ENCODE data around the gene KCNMA1. TPM values are rescaled to one million over a fixed set of nuclear protein-coding genes. Genes with fewer than 3 reads are reported as not detected.

KCNMA1 gene
- total and polyA plus RNA-seq, 7 experiments from 2014 or later: 0.42 TPM; not detected in 6

GRCh38 chr10:77072836-77073662 is 564.6 kb downstream of the KCNMA1 start:
- POLR2A ChIA-PET: no interaction called here
- H3K27me3 Mint-ChIP-seq: no peaks in the 10 kb centered on the region

DNA sequence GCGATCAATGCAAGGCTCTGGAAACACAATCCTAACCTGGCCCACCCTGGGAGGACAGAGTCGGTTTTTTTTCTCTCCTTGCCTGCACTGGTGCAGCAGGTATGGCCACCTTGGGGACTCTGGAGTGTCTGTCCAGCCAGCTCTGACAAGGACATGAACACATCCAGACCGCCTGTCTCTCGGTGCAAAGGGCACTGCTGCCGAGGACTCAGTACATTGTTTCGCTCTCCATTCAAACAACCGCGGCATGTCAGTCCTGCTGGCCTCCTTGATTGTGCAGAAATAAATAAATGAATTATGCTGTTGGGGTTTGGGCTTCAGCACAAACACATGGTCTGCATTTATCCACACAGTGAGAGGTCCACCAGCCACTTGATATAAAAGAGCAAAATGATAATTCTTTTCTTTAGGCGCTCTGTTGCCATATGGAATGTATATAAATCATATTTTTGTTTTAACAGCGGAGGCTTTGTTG is 565.2 kb downstream of the KCNMA1 start:
- DNase-seq: no peak
- Mint-ChIP-seq H3K27me3 (no peaks in the 10 kb centered on the region), H3K27ac (no peak overlapping the region), H3K4me1 (no peaks in the 10 kb centered on the region), H3K9me3 (no peaks in the 10 kb centered on the region), H3K4me3 (no peak overlapping the region), H3K36me3 (no peaks in the 10 kb centered on the region)
- ChIA-PET CTCF (no interaction called here), POLR2A (no interaction called here)
- Histone ChIP-seq H3K9me3 (ENCODE audit: control insufficient read depth in 2 of 3, low read length in 3 of 3) (no peaks in the 10 kb centered on the region), H3K27ac (ENCODE audit: low read depth, low read length) (no peak overlapping the region), H3K27me3 (ENCODE audit: control insufficient read depth in 2 of 2, insufficient read depth in 2 of 2, low read length in 2 of 2) (no peaks in the 10 kb centered on the region), H3K4me1 (ENCODE audit: control insufficient read depth in 2 of 2, insufficient read depth in 2 of 2, low read length in 2 of 2) (no peaks in the 10 kb centered on the region), H3K36me3 (ENCODE audit: control insufficient read depth in 2 of 3, insufficient read depth in 3 of 3, low read length in 3 of 3) (no peaks in the 10 kb centered on the region), H3K4me3 (ENCODE audit: low read length) (no peak overlapping the region)
- intact Hi-C loops (cut with micrococcal nuclease): no loop called here
- no peak for ATAC-seq

More at GRCh38 chr10:77072836-77073662, 564.6 kb downstream of the KCNMA1 start:
- CTCF ChIA-PET: no interaction called here
- H3K27me3 ChIP-seq (ENCODE audit: control insufficient read depth in 2 of 2, insufficient read depth in 2 of 2, low read length in 2 of 2): no peaks in the 10 kb centered on the region
- no peak overlapping the region for H3K27ac ChIP-seq (ENCODE audit: low read depth, low read length)
- no peaks in the 10 kb centered on the region for H3K4me1 ChIP-seq (ENCODE audit: control insufficient read depth in 2 of 2, insufficient read depth in 2 of 2, low read length in 2 of 2)
- DNase-seq: no peak
- intact Hi-C loops (cut with micrococcal nuclease): no loop called here
- Mint-ChIP-seq H3K9me3 (no peaks in the 10 kb centered on the region), H3K27ac (no peak overlapping the region), H3K4me1 (no peaks in the 10 kb centered on the region), H3K36me3 (no peaks in the 10 kb centered on the region), H3K4me3 (no peak overlapping the region)
- no peaks in the 10 kb centered on the region for H3K9me3 ChIP-seq (ENCODE audit: control insufficient read depth in 2 of 3, low read length in 3 of 3)
- no peak for ATAC-seq
- no peak overlapping the region for H3K4me3 ChIP-seq (ENCODE audit: low read length)
- H3K36me3 ChIP-seq (ENCODE audit: control insufficient read depth in 2 of 3, insufficient read depth in 3 of 3, low read length in 3 of 3): no peaks in the 10 kb centered on the region

GRCh38 chr10:77071956-77072355 is 565.7 kb downstream of the KCNMA1 start:
- Histone ChIP-seq H3K4me3 (ENCODE audit: low read length) (no peak overlapping the region), H3K27me3 (ENCODE audit: control insufficient read depth in 2 of 2, insufficient read depth in 2 of 2, low read length in 2 of 2) (no peaks in the 10 kb centered on the region), H3K27ac (ENCODE audit: low read depth, low read length) (no peak overlapping the region), H3K4me1 (ENCODE audit: control insufficient read depth in 2 of 2, insufficient read depth in 2 of 2, low read length in 2 of 2) (no peaks in the 10 kb centered on the region), H3K36me3 (ENCODE audit: control insufficient read depth in 2 of 3, insufficient read depth in 3 of 3, low read length in 3 of 3) (no peaks in the 10 kb centered on the region), H3K9me3 (ENCODE audit: control insufficient read depth in 2 of 3, low read length in 3 of 3) (no peaks in the 10 kb centered on the region)
- H3K27me3 Mint-ChIP-seq: no peaks in the 10 kb centered on the region
- H3K9me3 Mint-ChIP-seq: no peaks in the 10 kb centered on the region
- intact Hi-C loops (cut with micrococcal nuclease): no loop called here
- no peak overlapping the region for H3K4me3 Mint-ChIP-seq
- no peaks in the 10 kb centered on the region for H3K36me3 Mint-ChIP-seq
- DNase-seq (no peak), ATAC-seq (no peak)
- CTCF ChIA-PET: no interaction called here
- H3K27ac Mint-ChIP-seq: no peak overlapping the region
- no peaks in the 10 kb centered on the region for H3K4me1 Mint-ChIP-seq
- POLR2A ChIA-PET: no interaction called here

DNA sequence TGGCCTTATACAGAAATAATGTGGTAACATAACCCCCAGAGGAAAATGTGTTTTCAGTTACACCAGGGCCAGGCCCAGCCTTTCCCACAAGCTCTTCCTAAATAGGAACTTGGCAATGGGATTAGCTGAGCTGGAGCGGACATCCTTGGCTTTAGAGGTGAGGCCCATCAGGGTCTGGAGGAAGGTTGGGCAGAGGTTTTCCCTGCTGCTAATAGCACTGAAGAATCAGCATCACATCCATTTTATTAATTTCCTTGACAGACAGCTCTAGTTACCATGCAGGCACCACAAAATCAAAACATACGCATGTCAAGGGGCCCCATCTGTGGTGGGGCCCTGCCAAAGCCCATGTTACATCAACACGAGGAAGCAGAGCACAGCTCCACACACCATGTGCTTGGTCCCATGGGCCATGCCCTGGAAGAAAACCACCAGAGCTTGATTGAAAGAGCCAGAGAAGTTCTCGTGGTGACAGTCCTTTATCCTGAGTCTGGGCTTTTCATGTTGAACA is 566.6 kb downstream of the KCNMA1 start:
- Mint-ChIP-seq H3K4me1 (no peaks in the 10 kb centered on the region), H3K27ac (no peak overlapping the region), H3K36me3 (no peaks in the 10 kb centered on the region), H3K27me3 (peaks cover 0 to 2% (median 0%) of the 10 kb centered on the region in 5 donors), H3K4me3 (no peak overlapping the region), H3K9me3 (no peaks in the 10 kb centered on the region)
- Histone ChIP-seq H3K36me3 (ENCODE audit: control insufficient read depth in 2 of 3, insufficient read depth in 3 of 3, low read length in 3 of 3) (no peaks in the 10 kb centered on the region), H3K4me1 (ENCODE audit: control insufficient read depth in 2 of 2, insufficient read depth in 2 of 2, low read length in 2 of 2) (no peaks in the 10 kb centered on the region), H3K9me3 (ENCODE audit: control insufficient read depth in 2 of 3, low read length in 3 of 3) (no peaks in the 10 kb centered on the region), H3K4me3 (ENCODE audit: low read length) (no peak overlapping the region), H3K27ac (ENCODE audit: low read depth, low read length) (no peak overlapping the region), H3K27me3 (ENCODE audit: control insufficient read depth in 2 of 2, insufficient read depth in 2 of 2, low read length in 2 of 2) (no peaks in the 10 kb centered on the region)
- no peak for DNase-seq
- ChIA-PET CTCF (no interaction called here), POLR2A (no interaction called here)
- intact Hi-C loops (cut with micrococcal nuclease): no loop called here
- no peak for ATAC-seq

DNA sequence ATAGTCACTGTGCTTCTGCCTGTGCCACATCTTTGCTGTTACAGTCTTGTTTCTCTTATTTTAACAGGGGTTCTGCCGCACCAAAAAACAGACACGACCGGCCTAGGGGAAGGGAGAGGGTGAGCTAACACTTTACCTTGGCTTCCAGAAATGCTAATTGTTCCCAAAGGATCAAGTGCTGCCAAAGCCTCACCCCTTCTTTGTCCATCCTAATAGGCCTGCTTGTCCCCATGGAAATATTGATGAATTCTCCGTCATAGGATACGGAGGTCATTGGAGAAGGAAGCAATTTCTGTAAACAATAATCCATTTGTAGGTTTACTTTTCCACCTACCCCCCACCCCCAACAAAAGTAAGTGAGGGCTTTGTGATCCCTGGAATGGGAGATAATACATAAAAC is 567.3 kb downstream of the KCNMA1 start:
- no peaks in the 10 kb centered on the region for H3K27me3 ChIP-seq (ENCODE audit: control insufficient read depth in 2 of 2, insufficient read depth in 2 of 2, low read length in 2 of 2)
- ATAC-seq (no peak), DNase-seq (no peak)
- no peaks in the 10 kb centered on the region for H3K9me3 Mint-ChIP-seq
- H3K27ac Mint-ChIP-seq: no peak overlapping the region
- no peak overlapping the region for H3K4me3 ChIP-seq (ENCODE audit: low read length)
- peaks cover 0 to 6% (median 0%) of the 10 kb centered on the region in 5 donors for H3K27me3 Mint-ChIP-seq
- intact Hi-C loops (cut with micrococcal nuclease): no loop called here
- no peaks in the 10 kb centered on the region for H3K4me1 Mint-ChIP-seq
- no peak overlapping the region for H3K27ac ChIP-seq (ENCODE audit: low read depth, low read length)
- ChIA-PET CTCF (no interaction called here), POLR2A (no interaction called here)
- no peaks in the 10 kb centered on the region for H3K36me3 Mint-ChIP-seq
- H3K4me1 ChIP-seq (ENCODE audit: control insufficient read depth in 2 of 2, insufficient read depth in 2 of 2, low read length in 2 of 2): no peaks in the 10 kb centered on the region
- no peaks in the 10 kb centered on the region for H3K36me3 ChIP-seq (ENCODE audit: control insufficient read depth in 2 of 3, insufficient read depth in 3 of 3, low read length in 3 of 3)
- H3K9me3 ChIP-seq (ENCODE audit: control insufficient read depth in 2 of 3, low read length in 3 of 3): no peaks in the 10 kb centered on the region
- H3K4me3 Mint-ChIP-seq: no peak overlapping the region

GRCh38 chr10:77068969-77069368 is 568.6 kb downstream of the KCNMA1 start:
- H3K9me3 Mint-ChIP-seq: no peaks in the 10 kb centered on the region
- DNase-seq (no peak), ATAC-seq (no peak)
- no peaks in the 10 kb centered on the region for H3K36me3 Mint-ChIP-seq
- no peaks in the 10 kb centered on the region for H3K27me3 ChIP-seq (ENCODE audit: control insufficient read depth in 2 of 2, insufficient read depth in 2 of 2, low read length in 2 of 2)
- POLR2A ChIA-PET: no interaction called here
- no peak overlapping the region for H3K27ac ChIP-seq (ENCODE audit: low read depth, low read length)
- intact Hi-C loops (cut with micrococcal nuclease): no loop called here
- H3K4me1 Mint-ChIP-seq: no peaks in the 10 kb centered on the region
- no peak overlapping the region for H3K4me3 Mint-ChIP-seq
- peaks cover 0 to 9% (median 0%) of the 10 kb centered on the region in 5 donors for H3K27me3 Mint-ChIP-seq
- no peaks in the 10 kb centered on the region for H3K4me1 ChIP-seq (ENCODE audit: control insufficient read depth in 2 of 2, insufficient read depth in 2 of 2, low read length in 2 of 2)
- no peak overlapping the region for H3K27ac Mint-ChIP-seq
- H3K36me3 ChIP-seq (ENCODE audit: control insufficient read depth in 2 of 3, insufficient read depth in 3 of 3, low read length in 3 of 3): no peaks in the 10 kb centered on the region
- CTCF ChIA-PET: no interaction called here
- no peaks in the 10 kb centered on the region for H3K9me3 ChIP-seq (ENCODE audit: control insufficient read depth in 2 of 3, low read length in 3 of 3)
- no peak overlapping the region for H3K4me3 ChIP-seq (ENCODE audit: low read length)

GRCh38 chr10:77068272-77068671 is 569.3 kb downstream of the KCNMA1 start:
- Mint-ChIP-seq H3K9me3 (no peaks in the 10 kb centered on the region), H3K27ac (no peak overlapping the region), H3K4me3 (no peak overlapping the region), H3K4me1 (no peaks in the 10 kb centered on the region), H3K36me3 (no peaks in the 10 kb centered on the region), H3K27me3 (peaks cover 0 to 9% (median 0%) of the 10 kb centered on the region in 5 donors)
- intact Hi-C loops (cut with micrococcal nuclease): no loop called here
- ChIA-PET POLR2A (no interaction called here), CTCF (no interaction called here)
- no peaks in the 10 kb centered on the region for H3K27me3 ChIP-seq (ENCODE audit: control insufficient read depth in 2 of 2, insufficient read depth in 2 of 2, low read length in 2 of 2)
- no peaks in the 10 kb centered on the region for H3K9me3 ChIP-seq (ENCODE audit: control insufficient read depth in 2 of 3, low read length in 3 of 3)
- ATAC-seq (no peak), DNase-seq (no peak)
- no peaks in the 10 kb centered on the region for H3K36me3 ChIP-seq (ENCODE audit: control insufficient read depth in 2 of 3, insufficient read depth in 3 of 3, low read length in 3 of 3)
- no peaks in the 10 kb centered on the region for H3K4me1 ChIP-seq (ENCODE audit: control insufficient read depth in 2 of 2, insufficient read depth in 2 of 2, low read length in 2 of 2)
- no peak overlapping the region for H3K4me3 ChIP-seq (ENCODE audit: low read length)
- no peak overlapping the region for H3K27ac ChIP-seq (ENCODE audit: low read depth, low read length)

Measured in naive thymus-derived CD4-positive, alpha-beta T cell (primary cell).